Fibroblast of lung (primary cell): ENCODE measurements around the gene GMCL2. TPM values are rescaled to one million over a fixed set of nuclear protein-coding genes. Genes with fewer than 3 reads are reported as not detected.

Source experiments
- DNase-seq, 2 donors: peaks; one replicate each; pipeline versions ENCODE4 v3.0.0 to v3.0.0-alpha.2; 2010; ENCODE audit warnings: low read depth in 2 of 2
- H2AFZ ChIP-seq: 2 replicates; pipeline ENCODE4 v1.5.1; 2012; ENCODE audit warnings: low read length, control low read depth, inconsistent platforms
- H3K27ac ChIP-seq: 2 replicates; pipeline ENCODE4 v1.5.1; 2011; ENCODE audit warnings: low read length, control low read depth; ENCODE audit not compliant: insufficient read depth
- H3K27me3 ChIP-seq: 2 replicates; pipeline ENCODE4 v1.5.1; 2011; ENCODE audit warnings: mild to moderate bottlenecking, low read length; ENCODE audit not compliant: control insufficient read depth, insufficient read depth
- H3K36me3 ChIP-seq: 2 replicates; pipeline ENCODE4 v1.5.1; 2011; ENCODE audit warnings: low read length; ENCODE audit not compliant: control insufficient read depth, insufficient read depth
- H3K4me1 ChIP-seq: 2 replicates; pipeline ENCODE4 v1.5.1; 2011; ENCODE audit warnings: low read length; ENCODE audit not compliant: control insufficient read depth, insufficient read depth; ENCODE audit errors: extremely low read depth
- H3K4me2 ChIP-seq: 2 replicates; pipeline ENCODE4 v1.5.1; 2011; ENCODE audit warnings: low read length, control low read depth; ENCODE audit not compliant: insufficient read depth; ENCODE audit errors: extremely low read depth
- H3K4me3 ChIP-seq, 4 experiments: fragments of 200-600 bp in 1 of 4; sonication (generic) in 1 of 4; replicated peaks in 1 of 4; 2 replicates each; pipeline ENCODE4 v1.5.1; 2011 to 2016; ENCODE audit warnings: low read length in 4 of 4, low read depth in 3 of 4, mild to moderate bottlenecking in 3 of 4, control low read depth in 2 of 4, inconsistent platforms in 1 of 4, mixed read lengths in 1 of 4; ENCODE audit not compliant: insufficient read depth in 1 of 4; ENCODE audit errors: control extremely low read depth in 1 of 4
- H3K79me2 ChIP-seq: 2 replicates; pipeline ENCODE4 v1.5.1; 2012; ENCODE audit warnings: mild to moderate bottlenecking, low read length, inconsistent platforms; ENCODE audit not compliant: control insufficient read depth, insufficient read depth
- H3K9ac ChIP-seq: 2 replicates; pipeline ENCODE4 v1.5.1; 2011; ENCODE audit warnings: mild to moderate bottlenecking, low read length, control low read depth; ENCODE audit not compliant: insufficient read depth
- H3K9me3 ChIP-seq: 2 replicates; pipeline ENCODE4 v1.5.1; 2012; ENCODE audit warnings: low read depth, low read length; ENCODE audit not compliant: control insufficient read depth, insufficient read depth
- H4K20me1 ChIP-seq: 2 replicates; pipeline ENCODE4 v1.5.1; 2011; ENCODE audit warnings: low read length; ENCODE audit not compliant: control insufficient read depth, insufficient read depth; ENCODE audit errors: extremely low read depth
- EZH2 ChIP-seq: IDR thresholded peaks from 2 replicates; pipeline ENCODE4 v1.5.1; 2012; ENCODE audit warnings: low read length, control low read depth, mild to moderate bottlenecking; ENCODE audit errors: missing control alignments
- polyA plus RNA-seq, 2 donors: library from polyadenylated mRNA; depleted of rRNA in 1 of 2; stranded (reverse) in 1 of 2; unstranded in 1 of 2; fragments of >200 nt; gene quantifications; 2 replicates each; pipeline ENCODE4 v1.2.1, GENCODE V29; 2011 to 2012; ENCODE audit warnings: missing spikeins in 1 of 2
- total RNA-seq: library from RNA; depleted of rRNA; stranded (reverse); fragments of >200 nt; gene quantifications from 2 replicates; pipeline ENCODE4 v1.2.1, GENCODE V29; 2014
- TF ChIP-seq, protein P1 (sequence below), 2 donors: IDR thresholded peaks in 1 of 2; conservative IDR thresholded peaks in 1 of 2; 1 replicate in 1 of 2; 2 replicates in 1 of 2; pipeline ENCODE4 v1.5.1; 2011 to 2012; ENCODE audit warnings: low read length in 2 of 2, control low read depth in 1 of 2, inconsistent platforms in 1 of 2, low read depth in 1 of 2, mild to moderate bottlenecking in 1 of 2

Gene GMCL2
- total and polyA plus RNA-seq, 2 donors (not counting 1 experiment from before 2014, with no cell fraction given) = under 0.01 TPM; not detected in 1

DNA sequence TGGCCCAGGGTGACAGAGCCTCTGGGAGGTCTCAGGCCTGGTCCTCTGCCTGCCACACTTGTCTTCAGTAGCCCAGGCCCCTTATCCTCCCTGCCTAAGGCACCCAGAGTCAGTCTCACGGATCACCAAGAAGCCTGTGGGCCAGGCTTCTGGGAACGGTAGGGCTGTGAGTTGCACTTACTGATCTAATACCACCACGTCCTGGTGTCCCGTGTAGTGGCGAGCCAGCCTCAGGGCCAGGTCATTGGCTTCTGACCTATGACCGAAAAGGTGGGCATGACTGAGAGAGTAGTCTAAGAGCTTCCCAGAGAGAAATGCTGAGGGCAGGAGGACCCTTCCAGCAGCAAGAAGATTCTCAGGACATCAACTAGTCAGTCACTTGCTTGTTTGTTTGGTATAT, 38.0 kb upstream of the GMCL2 start:
- no peak for DNase-seq
- H3K79me2 ChIP-seq = no peaks in the 10 kb centered on the region

DNA sequence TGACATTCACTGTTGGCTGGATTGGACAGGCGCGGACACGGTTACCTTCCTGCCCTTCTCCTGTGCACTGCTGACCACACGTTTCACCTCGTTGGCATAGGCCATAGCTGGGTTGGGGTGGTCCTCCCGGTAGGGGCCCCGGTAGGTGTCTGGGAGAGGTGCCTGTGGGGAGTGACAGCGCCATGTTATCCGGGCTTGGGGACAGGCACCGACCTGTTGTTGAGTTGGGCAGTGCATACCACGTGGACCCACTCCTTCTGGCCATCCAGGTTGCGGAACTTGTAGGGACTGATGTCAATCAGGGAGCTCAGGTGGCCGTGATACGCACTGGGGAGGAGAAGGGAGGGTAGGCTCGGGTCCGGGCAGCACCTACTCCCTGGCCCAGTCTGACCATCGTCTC, 37.2 kb upstream of the GMCL2 start:
- H3K27me3 ChIP-seq = no peaks in the 10 kb centered on the region
- H3K4me1 ChIP-seq = no peaks in the 10 kb centered on the region
- no peak for TF ChIP-seq EZH2
- TF ChIP-seq, protein P1, sequence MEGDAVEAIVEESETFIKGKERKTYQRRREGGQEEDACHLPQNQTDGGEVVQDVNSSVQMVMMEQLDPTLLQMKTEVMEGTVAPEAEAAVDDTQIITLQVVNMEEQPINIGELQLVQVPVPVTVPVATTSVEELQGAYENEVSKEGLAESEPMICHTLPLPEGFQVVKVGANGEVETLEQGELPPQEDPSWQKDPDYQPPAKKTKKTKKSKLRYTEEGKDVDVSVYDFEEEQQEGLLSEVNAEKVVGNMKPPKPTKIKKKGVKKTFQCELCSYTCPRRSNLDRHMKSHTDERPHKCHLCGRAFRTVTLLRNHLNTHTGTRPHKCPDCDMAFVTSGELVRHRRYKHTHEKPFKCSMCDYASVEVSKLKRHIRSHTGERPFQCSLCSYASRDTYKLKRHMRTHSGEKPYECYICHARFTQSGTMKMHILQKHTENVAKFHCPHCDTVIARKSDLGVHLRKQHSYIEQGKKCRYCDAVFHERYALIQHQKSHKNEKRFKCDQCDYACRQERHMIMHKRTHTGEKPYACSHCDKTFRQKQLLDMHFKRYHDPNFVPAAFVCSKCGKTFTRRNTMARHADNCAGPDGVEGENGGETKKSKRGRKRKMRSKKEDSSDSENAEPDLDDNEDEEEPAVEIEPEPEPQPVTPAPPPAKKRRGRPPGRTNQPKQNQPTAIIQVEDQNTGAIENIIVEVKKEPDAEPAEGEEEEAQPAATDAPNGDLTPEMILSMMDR (conservative IDR thresholded peaks at IDR 0.05 in 1 of 2, IDR thresholded peaks at IDR 0.05 in 1 of 2; ENCODE audit: low read depth in 1 of 2, low read length in 2 of 2) = no peak
- no peak for DNase-seq
- H3K9me3 ChIP-seq = no peaks in the 10 kb centered on the region
- no peak overlapping the region for H2AFZ ChIP-seq
- H3K4me3 ChIP-seq = no peak overlapping the region
- no peak overlapping the region for H3K9ac ChIP-seq
- peaks cover 13% of the 10 kb centered on the region for H3K36me3 ChIP-seq
- H4K20me1 ChIP-seq = no peaks in the 10 kb centered on the region
- no peak overlapping the region for H3K27ac ChIP-seq
- H3K79me2 ChIP-seq = no peaks in the 10 kb centered on the region
- H3K4me2 ChIP-seq = no peak overlapping the region

More for the DNA sequence above, 38.0 kb upstream of the GMCL2 start:
- no peaks in the 10 kb centered on the region for H3K4me1 ChIP-seq
- no peaks in the 10 kb centered on the region for H3K27me3 ChIP-seq
- H3K36me3 ChIP-seq = peaks cover 17% of the 10 kb centered on the region
- H3K4me2 ChIP-seq = no peak overlapping the region
- no peak overlapping the region for H3K4me3 ChIP-seq
- TF ChIP-seq EZH2 = no peak
- TF ChIP-seq, protein P1 (conservative IDR thresholded peaks at IDR 0.05 in 1 of 2, IDR thresholded peaks at IDR 0.05 in 1 of 2; ENCODE audit: low read depth in 1 of 2, low read length in 2 of 2) = no peak
- H3K27ac ChIP-seq = no peak overlapping the region
- no peak overlapping the region for H2AFZ ChIP-seq
- H3K9me3 ChIP-seq = no peaks in the 10 kb centered on the region
- no peak overlapping the region for H3K9ac ChIP-seq
- H4K20me1 ChIP-seq = no peaks in the 10 kb centered on the region

DNA sequence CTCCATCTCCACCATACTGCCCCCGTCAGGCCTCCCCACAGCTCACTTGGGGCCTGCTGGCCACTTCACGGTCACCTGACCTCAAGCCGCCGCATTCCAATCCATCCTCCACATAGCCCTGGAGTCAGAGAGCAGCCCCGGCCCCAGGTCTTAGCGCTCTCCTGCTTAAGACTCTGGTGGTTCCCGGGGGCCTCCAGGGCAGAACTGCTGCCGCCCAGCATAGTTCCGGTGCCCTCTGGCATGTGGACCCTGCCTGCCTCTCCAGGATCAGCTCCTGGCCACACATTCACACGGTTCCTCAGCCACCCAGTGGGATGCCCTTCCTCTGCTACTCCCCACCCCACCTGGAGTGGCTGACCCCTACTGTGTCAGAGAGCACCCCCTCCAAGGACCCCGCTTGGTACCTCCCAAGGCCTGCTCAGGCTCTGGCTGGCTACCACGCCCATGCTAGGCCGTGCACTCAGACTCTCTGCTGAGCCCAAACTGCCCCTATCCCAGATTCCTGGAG, 36.7 kb upstream of the GMCL2 start:
- no peak overlapping the region for H3K4me2 ChIP-seq
- no peak for DNase-seq
- H3K4me3 ChIP-seq = no peak overlapping the region
- H3K36me3 ChIP-seq = peaks cover 13% of the 10 kb centered on the region
- H3K9me3 ChIP-seq = no peaks in the 10 kb centered on the region
- no peak overlapping the region for H3K27ac ChIP-seq
- no peak overlapping the region for H3K9ac ChIP-seq
- no peaks in the 10 kb centered on the region for H4K20me1 ChIP-seq
- no peaks in the 10 kb centered on the region for H3K27me3 ChIP-seq
- no peaks in the 10 kb centered on the region for H3K4me1 ChIP-seq
- H3K79me2 ChIP-seq = no peaks in the 10 kb centered on the region
- no peak for TF ChIP-seq EZH2
- TF ChIP-seq, protein P1 (conservative IDR thresholded peaks at IDR 0.05 in 1 of 2, IDR thresholded peaks at IDR 0.05 in 1 of 2; ENCODE audit: low read depth in 1 of 2, low read length in 2 of 2) = no peak
- H2AFZ ChIP-seq = no peak overlapping the region
